NCI-H1694 treated with DMSO at 0.1 percent for 48 hours (cell line): Measurements from ENCODE around the gene TBX2.
"Not testable (repeated sequence)": the region's sequence is repeated elsewhere in the genome, so short reads cannot be mapped to it uniquely, and the experiment has no call there.

Experiments used
- DNase-seq: peaks from one replicate; lab custom pipeline; 2025; lab: John Stamatoyannopoulos, UW

Gene TBX2

DNA sequence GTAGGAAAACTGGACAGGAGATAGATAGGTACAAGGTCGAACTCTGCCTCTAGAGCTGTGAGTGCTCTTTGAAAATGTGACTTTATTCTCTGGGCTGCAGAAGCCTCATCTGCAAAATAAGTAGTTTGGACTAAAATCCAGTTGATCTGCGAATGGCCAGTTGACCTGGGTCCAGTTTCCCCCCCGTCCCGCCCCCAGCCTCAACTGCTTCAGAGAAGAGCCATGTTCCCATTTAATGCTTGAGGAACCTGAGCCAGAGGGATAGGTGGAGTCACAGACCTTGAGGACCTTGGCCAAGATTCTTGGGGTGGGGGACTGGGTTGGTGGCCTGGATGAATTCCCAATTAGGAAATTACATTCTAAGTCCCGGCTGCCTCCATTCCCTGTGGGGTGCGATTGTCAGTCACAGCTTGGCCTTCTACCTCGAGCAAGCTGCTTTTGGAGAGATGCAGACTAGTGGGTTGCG, 14.1 kb downstream of the TBX2 start:
- DNase-seq: no peak

DNA sequence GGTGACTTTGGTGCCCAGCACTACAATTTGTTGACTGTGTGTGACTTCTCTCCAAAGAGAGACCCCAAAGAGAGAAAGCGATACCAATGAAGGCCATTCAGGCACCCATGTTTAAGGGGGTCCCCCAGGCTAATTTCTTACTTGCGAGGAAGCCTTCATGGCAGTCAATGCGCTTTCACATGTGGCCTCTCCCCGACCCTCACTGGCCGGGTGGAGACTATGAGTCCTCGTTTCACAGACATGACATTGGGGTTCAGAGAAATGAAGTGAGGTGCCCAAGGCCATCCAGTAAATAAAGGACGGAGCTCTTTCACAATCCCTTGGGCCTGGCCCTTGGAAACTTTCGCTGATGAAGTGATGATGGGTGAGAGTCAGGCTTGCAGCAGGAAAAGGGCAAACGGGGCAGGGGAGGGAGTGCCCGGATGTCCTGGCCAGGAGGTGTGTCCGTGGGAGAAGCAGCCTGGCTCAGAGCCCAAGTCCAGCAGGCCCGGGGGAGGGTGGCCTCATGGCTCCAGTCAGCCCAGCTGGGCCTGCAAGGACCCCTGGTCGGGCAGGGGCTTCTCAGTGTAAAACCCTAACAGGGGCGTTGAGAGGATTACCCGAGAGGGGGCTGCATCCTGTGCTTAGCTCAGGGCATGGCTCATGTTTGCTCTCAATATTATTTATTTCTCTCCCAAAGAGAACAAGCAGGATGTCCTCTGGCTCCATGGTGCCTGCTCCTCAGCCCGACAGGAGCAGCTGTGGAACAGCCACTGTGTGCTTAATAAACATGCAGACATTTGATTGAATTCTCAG, 14.7 kb downstream of the TBX2 start:
- no peak for DNase-seq

DNA sequence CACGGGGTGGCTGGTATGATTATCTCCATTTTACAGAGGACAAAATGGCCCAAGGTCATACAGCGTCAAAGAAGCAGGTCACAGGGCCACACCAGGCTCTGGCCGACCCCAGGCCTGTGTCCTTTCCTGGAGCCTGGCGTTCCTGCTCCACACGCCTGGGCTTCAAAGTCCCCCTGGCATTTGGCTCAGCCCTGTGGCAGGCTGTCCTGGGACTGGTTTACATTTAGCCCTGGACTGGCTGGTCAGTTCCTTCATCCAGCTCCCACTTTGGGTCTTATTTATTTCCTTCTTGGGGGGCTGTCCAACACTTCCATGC, 15.3 kb downstream of the TBX2 start:
- DNase-seq: no peak

DNA sequence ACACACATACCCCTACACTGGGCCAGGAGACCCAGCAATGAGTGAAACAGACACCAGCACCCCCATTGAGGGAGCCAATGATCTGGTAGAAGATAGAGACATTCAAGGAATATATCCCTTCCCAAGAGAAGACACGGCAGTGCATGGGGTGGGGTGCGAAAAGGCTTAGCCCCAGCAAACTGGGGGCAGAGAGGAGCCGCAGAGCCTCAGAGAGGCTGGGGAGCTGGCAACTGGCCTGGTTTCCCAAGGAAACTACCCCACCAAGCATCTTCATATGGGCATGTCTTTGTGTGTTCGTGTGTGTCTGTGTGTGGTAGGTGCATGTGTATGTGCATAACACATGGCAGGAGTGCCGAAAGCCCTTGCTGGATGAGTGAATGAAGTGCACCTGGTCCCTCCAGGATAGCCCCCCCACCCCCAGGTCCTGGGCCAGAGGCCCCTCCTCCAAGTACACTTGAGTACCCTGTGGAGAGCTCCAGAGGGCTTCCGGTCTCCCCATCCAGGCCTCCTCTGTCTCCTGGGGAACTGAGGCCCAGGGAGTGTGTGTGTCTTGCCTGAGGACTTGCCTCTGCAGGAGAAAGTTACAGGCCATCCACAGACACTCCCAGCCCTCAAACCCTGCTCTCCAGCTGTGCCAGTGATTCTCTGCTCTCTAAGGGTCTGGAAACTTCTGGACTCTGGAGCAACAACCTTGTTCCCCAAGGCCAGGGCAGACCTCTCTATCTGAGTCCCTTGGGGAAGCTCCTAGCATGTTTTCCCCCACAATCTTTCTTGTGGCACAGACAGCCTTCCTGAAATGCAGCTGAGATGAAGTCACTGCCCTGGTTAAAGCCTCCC, 15.9 kb downstream of the TBX2 start:
- no peak for DNase-seq

DNA sequence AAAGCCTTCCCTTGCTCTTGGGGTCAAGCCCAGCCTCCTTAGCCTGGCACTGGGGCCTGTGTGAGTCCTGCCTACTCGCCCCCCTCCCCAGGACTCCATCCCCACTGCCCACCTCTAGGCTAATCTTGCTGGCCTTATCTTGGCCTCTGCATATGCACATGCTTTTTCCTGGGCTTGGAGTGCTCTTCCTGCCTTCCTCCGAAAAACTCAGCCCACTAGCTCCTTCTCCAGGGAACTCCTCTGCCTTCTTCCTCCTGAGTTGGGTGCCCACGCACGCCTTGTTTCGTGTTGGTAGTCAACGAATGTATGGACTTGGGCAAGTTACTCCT, 16.5 kb downstream of the TBX2 start:
- no peak for DNase-seq

DNA sequence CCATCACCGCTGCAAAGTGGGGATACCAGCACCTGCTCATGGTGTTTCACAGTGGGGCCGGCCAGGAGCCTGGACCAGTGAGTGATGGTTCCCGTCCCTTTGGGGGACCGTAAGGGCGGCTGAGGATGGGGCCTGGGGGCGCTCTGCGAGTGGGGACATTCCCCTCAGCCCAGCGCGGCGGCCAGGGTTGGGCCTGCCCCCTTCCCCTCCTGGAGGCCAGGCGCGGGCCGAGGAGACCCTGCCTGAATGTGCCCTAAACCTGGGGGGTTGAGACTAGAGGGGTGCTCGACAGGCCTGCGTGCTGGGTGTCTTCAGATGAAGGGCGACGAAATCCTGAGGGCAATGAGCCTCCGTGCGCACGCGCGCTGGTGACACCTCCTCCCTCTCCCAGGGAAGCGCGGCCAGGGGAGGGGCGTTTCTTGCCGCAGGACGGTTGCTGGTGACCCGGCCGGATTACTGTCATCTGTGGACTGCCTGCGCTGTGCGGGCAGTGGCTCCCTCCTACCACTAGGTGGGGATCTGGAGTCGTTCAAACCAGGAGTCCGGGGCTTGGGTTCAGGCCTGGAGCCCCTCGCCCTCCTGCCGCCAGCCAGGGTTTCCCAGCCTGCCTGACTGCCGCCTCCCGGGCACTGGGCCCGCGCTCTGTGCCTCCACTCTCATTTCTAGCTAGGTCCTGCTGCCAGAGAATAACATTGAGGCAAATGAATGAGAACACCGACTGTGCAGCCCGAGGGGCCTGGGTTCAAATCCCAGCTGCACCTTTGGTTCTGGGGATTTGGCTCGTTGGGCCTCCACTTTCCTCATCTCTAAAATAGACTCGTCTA, 17.1 kb downstream of the TBX2 start:
- peak; percentile 66 for DNase-seq

DNA sequence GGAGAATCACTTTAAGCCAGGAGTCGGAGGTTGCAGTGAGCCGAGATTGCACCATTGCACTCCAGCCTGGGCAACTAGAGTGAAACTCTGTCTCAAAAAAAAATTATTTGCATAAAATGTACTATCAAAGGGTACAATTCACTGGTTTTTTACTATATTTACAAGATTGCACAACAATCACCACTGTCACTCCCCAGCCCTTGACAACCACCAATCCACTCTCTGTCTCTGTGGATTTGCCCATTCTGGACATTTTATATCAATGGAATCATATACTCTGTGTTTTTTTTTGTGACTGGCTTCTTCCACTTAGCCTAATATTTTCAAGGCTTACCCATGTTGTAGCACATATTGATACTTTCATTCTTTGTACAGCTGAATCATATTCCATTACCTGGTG, 18.8 kb downstream of the TBX2 start:
- DNase-seq: no peak

DNA sequence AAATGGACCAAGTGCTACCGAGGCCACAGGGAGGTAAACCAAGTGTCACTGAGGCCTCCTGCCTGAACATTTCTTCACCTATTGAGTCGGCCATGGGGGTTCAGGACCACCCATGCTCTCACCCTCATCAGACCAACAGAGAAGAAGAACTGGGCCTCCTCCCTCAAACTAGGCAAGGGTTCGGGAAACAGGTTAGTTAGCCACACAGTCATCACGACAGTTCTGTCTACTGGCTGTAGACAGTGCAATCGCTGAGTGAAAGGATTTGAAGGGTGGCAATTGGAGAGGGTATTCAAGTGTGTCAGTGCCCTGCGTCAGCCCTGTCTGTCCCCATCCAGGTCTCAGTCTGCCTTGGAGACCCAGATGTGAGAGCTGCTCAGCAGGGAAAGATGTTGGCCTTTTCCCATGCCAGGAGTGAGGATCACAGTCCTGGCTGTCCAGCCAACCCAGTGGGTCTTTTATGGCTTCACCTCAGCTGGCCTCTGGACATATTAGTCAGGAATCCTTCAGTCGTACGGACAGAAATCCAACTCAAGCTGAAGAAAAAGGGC, 19.9 kb downstream of the TBX2 start:
- DNase-seq: no peak

DNA sequence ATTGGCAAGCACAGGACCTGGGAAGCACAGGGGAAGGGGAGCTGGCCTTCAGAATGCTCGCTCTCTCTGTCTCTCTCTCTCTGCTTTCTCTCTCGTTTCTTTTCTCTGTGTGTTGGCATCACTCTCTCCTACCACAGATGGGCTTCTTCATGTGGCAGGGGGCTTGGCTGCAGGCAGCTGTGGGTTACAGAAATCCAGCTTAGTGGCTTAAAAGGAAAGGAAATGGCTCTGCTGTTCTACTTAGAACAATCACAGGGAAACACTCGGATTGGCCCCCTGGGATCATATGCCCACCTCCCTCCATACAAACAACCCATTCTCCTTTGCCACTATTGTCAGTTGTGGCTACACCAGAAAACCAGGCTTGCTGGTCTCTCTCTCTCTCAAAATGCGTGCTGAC, 20.4 kb downstream of the TBX2 start:
- no peak for DNase-seq

DNA sequence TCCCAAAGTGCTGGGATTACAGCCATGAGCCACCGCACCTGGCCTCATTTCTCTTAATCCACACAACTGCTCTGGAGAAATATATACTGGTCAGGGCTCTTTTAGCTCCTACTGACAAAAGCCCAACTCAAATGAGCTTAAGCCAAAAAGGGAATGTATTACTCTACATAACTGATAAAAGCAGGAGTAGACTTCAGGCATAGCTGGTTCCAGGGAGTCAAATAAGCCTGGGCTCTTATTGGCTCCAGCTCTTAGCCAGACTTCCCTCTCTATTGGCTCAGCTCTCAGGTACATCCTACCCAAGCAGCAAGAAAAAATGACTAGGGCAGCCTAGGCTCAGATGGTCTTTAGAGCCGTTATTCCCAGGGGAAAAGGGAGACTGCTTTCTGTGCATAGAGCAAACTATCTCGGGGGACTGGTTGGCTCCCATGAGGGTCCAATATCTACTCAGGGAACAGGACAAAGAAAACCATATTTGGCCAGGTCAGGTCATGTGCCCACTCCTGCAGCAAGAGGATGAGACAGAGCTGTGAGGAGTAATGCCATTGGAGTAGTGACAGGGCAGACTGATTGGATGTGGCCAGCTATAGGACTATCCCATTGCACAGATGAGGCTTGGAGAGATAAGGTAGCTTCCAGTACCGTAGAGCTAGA, 21.2 kb downstream of the TBX2 start:
- DNase-seq: no peak

DNA sequence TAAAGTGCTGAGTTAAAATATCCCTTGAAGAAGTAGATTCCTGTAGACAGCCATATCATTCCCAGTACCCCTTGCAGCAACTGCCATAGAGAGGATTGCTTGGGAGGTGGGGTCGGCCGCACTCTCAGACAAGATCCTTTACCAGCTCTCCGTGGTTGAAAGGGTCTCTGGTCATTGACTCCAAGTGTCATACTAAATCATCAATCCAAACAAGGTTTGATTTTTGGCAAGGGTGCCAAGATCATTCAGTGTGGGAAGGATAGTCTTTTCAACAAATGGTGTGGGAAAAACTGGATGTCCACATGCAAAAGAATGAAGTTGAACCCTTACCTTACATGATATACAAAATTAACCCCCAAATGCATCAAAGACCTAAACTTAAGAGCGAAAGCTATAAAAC, 21.8 kb downstream of the TBX2 start:
- no peak for DNase-seq

DNA sequence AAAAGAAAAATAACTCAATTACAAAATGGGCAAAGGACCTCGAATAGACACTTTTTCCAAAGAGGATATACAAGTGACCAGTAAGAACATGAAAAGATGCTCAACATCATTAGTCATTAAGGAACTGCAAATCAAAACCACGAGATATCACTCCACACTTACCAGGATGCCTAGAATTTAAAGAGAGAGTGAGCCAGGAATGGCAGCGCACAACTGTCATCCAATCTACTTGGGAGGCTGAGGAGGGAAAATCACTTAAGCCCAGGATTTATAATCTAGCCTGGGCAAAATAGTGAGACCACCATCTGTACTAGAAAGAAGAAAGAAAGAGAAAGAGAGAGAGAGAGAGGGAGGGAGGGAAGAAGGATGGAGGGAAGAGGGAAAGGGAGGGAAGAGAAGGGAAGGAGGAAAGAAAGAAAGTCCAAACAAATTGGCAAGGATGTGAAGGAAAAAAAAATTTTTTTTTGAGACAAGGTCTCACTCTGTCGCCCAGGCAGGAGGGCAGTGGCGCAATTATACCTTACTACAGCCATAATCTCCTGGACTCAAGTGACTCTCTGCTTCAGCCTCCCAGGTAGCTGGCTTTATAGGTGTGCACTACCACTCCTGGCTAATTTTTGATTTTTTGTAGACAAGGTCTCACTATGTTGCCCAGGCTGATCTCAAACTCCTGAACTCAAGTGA, 22.6 kb downstream of the TBX2 start:
- DNase-seq: no peak

DNA sequence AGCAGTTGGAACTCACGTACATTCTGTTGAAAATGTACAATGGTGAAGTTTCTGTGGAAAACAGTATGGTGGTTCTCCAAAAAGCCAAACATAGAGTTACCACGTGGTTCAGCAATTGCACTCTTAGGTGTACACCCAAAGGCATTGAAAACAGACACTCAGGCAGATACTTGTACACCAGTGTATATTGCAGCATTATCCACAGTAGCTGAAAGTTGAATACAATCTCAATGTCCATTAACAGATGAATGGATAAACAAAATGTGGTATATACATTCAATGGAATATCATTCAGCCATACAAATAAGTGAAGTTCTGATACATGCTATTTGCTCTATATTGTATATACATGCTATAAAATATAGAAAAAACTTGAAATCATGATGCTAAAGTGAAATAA, 23.2 kb downstream of the TBX2 start:
- no peak for DNase-seq

DNA sequence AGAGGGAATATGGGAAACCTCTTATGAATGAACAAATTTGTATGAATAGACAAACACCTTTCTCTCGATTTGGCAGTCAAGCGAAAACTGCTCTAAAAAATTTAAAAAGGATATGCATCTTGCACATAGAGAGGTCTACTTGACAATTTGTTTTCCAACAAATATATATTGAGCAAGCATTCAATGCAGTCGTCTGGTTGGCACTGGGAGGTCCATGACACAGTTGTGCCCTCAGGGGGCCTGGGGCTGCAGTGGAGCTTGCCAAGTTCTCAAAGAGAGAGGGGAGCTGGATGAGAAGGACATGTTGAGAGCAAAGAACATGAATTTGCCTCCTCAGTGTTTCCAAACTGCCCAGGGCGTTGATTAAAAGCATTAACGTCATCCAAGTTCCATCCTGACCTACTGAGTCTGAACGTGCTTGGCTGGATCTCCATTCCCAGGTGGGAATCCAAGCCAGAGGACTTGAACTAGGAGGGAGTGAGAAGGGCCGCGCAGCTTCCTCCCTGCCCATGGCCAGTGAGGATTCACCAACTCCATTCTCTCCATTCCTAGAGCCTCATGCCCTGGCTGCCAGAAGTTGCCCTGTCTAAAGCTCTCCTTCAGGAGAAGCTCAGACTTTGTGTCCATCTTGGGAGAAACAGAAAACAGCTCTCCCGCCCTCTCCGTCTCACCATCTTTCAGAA, 24.5 kb downstream of the TBX2 start:
- DNase-seq: no peak

DNA sequence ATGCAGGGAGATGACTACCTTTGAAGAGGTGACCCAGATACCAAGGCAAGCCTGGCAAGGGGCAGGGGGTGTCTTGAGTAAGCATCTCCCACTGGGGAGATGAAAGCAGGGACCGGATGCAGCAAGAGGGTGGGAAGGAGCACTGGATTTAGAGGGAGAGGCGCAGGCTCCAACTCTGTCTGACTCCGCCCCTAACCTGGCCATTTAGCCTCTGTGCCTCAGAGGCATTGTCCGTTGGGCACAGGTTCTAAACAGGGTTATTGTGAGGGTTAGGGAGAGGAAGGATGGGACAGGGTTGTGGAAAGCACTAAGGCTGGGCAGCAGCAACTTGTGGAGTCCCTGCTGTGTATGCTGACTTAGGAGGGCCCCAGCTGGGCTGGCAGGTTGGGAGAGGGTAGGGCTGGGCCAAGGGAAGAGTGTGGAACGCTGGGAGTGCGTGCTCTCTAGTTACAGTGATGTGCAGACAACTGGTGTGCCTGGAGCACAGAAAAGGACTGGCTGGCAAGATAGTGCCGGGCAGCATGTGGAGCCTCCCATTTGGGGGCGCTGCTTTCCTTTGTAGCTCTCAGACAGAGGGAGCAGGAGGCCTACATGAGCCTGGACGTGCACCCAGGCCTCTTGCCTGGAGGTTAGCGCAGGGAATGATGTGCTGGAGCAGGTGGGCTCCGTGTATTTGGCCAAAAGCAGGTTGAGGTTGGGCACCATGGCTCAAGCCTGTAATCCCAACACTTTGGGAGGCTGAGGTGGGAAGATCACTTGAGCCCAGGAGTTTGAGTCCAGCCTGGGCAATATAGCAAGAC, 26.2 kb downstream of the TBX2 start:
- DNase-seq: peak; percentile 14

DNA sequence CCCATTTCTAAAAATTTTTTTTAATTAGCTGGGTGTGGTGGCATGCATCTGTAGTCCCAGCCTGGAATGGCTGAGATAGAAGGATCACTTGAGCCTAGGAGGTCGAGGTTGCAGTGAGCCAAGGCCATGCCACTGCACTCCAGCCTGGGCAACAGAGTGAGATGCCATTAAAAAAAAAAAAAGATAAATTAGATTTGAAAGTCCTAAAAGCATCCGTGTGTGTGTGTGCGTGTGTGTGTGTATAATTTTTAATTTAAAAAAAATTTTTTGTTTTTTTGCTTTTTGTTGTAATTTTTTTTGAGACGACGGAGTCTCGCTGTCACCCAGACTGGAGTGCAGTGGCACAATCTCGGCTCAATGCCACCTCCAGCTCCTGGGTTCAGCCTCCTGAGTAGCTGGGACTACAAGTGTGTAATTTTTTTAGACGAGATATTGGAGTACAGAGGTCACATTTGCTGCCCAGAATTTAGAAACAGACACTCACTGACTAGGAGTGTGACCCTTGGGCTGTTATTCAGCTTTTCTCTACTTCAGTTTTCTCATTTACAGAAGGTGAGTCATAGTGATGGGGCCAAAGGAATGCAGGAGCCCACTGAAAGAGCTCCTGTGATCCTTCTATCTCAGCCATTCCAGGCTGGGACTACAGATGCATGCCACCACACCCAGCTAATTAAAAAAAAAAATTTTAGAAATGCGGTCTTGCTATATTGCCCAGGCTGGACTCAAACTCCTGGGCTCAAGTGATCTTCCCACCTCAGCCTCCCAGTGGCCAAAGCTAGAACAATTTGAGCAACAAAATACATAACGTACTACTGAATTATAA, 27.1 kb downstream of the TBX2 start:
- DNase-seq: no peak

DNA sequence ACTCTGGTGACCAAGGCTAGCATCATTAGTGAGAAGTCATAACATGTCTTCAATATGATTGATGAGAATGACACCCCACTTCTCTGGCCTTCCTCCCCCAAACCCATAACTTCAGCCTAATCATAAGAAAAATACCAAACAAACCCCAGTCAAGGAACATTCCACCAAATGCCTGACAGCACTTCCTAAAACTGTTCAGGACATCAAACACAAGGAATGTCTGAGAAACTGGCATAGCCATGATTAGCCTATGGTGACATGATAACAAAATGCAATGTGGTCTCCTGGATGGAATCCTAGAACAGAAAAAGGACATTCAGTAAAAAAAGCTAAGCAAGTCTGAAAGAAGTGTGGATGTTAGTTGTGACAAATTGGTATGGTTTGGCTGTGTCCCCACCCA, 27.9 kb downstream of the TBX2 start:
- DNase-seq: no peak

DNA sequence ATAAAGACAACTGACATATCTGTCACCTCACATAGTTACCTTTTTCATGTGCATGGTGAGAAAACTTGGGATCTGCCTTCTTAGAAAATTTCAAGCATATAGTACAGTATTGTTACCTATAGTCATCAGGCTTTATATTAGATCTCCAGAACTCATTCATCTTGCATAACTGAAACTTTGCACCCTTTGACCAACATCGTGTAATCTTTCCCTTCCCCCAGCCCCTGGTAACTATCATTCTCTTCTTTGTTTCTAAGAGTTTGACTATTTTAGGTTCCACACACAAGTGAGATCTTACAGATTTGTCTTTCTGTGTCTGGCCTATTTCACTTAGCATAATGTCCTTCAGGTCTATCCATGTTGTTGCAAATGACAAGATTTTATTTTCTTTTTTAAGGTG, 29.6 kb downstream of the TBX2 start:
- DNase-seq: no peak

DNA sequence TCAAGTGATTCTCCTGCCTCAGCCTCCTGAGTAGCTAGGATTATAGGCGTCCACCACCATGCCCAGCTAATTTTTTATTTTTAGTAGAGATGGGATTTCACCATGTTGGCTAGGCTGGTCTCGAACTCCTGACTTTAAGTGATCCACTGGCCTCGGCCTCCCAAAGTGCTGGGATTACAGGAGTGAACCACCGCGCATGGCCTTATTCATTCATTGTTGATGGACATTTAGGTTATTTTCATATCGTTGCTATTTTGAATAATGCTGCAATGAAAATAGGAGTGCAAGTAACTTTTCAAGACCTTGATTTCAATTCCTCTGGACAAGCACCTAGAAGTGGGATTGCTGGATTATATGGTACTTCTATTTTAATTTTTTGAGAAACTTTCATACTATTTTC, 30.2 kb downstream of the TBX2 start:
- not testable (repeated sequence) for DNase-seq
